ENCODE results near the gene AARS2. TPM values are rescaled to one million over a fixed set of nuclear protein-coding genes. Genes with fewer than 3 reads are reported as not detected.

The AARS2 gene
- total RNA-seq, 1 donor from 2014 or later = 7.9 TPM

GRCh38 chr6:44271914-44272313 lies 41.2 kb downstream of the AARS2 start:
- no peak for DNase-seq (ENCODE audit: low spot score)
- Mint-ChIP-seq H3K4me1 (ENCODE audit: low read depth) (peaks cover 4% of the 10 kb centered on the region), H3K9me3 (ENCODE audit: low read depth) (no peaks in the 10 kb centered on the region), H3K27ac (ENCODE audit: unreplicated experiment) (no peak overlapping the region), H3K36me3 (ENCODE audit: low read depth) (no peaks in the 10 kb centered on the region), H3K4me3 (ENCODE audit: unreplicated experiment) (no peak overlapping the region), H3K27me3 (ENCODE audit: low read depth) (peaks cover 38% of the 10 kb centered on the region)
- TF ChIP-seq CTCF (IDR thresholded peaks at IDR 0.05) = no peak

DNA sequence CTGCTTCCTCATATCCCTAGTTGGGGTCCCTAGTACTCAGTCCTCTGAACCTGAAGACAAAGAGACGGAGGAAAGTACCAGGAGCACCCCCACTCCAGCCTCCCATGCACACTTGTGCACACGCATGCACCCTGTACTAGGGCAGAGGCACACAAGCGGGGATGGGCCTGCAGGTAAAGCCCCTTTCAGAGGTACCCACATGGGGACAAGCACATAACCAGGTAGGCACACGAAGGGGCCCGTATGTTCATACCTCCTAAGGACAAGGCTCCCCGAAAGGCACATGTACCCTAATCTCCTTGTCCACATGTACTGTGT lies 41.8 kb downstream of the AARS2 start:
- peaks cover 4% of the 10 kb centered on the region for H3K4me1 Mint-ChIP-seq (ENCODE audit: low read depth)
- H3K27me3 Mint-ChIP-seq (ENCODE audit: low read depth) = peaks cover 38% of the 10 kb centered on the region
- peak overlapping the region; percentile 41 for H3K27ac Mint-ChIP-seq (ENCODE audit: unreplicated experiment)
- TF ChIP-seq CTCF (IDR thresholded peaks at IDR 0.05) = no peak
- H3K36me3 Mint-ChIP-seq (ENCODE audit: low read depth) = no peaks in the 10 kb centered on the region
- peak overlapping the region; percentile 45 for H3K4me3 Mint-ChIP-seq (ENCODE audit: unreplicated experiment)
- DNase-seq (ENCODE audit: low spot score) = no peak
- H3K9me3 Mint-ChIP-seq (ENCODE audit: low read depth) = no peaks in the 10 kb centered on the region

GRCh38 chr6:44270526-44271405 lies 42.4 kb downstream of the AARS2 start:
- Mint-ChIP-seq H3K4me3 (ENCODE audit: unreplicated experiment) (peak overlapping the region; percentile 45), H3K27ac (ENCODE audit: unreplicated experiment) (no peak overlapping the region), H3K27me3 (ENCODE audit: low read depth) (peaks cover 38% of the 10 kb centered on the region), H3K4me1 (ENCODE audit: low read depth) (peaks cover 4% of the 10 kb centered on the region), H3K9me3 (ENCODE audit: low read depth) (no peaks in the 10 kb centered on the region), H3K36me3 (ENCODE audit: low read depth) (no peaks in the 10 kb centered on the region)
- no peak for TF ChIP-seq CTCF (IDR thresholded peaks at IDR 0.05)
- DNase-seq (ENCODE audit: low spot score) = no peak

- Mint-ChIP-seq H3K27me3 (ENCODE audit: low read depth) (peaks cover 38% of the 10 kb centered on the region), H3K4me3 (ENCODE audit: unreplicated experiment) (peak within 1 kb of the TSS; percentile 58), H3K4me1 (ENCODE audit: low read depth) (peaks cover 9% of the 10 kb centered on the region), H3K36me3 (ENCODE audit: low read depth) (no peaks in the 10 kb centered on the region), H3K27ac (ENCODE audit: unreplicated experiment) (no peak within 1 kb of the TSS), H3K9me3 (ENCODE audit: low read depth) (no peaks in the 10 kb centered on the region)
- no peak for TF ChIP-seq CTCF (IDR thresholded peaks at IDR 0.05)
- no peak for DNase-seq (ENCODE audit: low spot score)
Measured at GRCh38 chr6:44269921-44270525, 43.1 kb downstream of the AARS2 start, which contains the start of gene TMEM151B. TMEM151B (plus strand) TSS chr6:44270450; CDS start chr6:44270743, 293 bp downstream.

DNA sequence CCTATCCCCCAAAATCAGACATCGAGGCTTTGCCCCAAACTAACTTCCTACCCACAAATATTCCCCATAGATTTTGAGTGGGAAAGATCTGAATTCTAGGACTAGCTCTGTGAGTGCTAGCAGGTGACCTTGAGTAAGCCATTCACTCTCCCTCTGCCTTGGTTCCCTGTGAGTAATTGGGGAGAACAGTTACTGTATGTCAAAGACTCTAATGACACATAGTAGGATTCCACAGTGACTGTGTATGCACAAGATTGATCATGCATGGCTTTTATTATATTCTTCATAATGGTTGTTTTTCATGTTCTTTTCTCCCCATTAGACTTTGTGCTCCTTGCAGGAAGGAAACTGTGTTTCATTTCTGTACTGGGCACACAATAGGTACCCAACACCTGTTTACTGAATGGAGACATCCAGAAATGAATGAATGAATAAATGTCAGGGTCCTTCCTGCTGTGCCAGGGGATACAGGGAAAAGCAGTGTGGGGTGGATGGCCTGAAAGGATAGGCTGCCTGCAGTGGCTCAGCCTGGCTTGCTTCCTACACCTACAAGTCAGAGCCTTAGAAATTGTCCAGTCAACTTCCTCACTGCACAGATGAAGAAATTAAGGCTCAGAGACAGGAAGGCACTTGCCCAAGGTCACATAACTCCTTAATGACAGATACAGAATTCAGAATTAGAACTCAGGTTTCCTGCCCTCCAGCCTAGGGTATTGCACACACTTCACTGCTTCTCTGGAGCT lies 43.8 kb downstream of the AARS2 start:
- DNase-seq (ENCODE audit: low spot score) = no peak
- peak overlapping the region; percentile 58 for H3K4me3 Mint-ChIP-seq (ENCODE audit: unreplicated experiment)
- H3K27ac Mint-ChIP-seq (ENCODE audit: unreplicated experiment) = no peak overlapping the region
- peaks cover 37% of the 10 kb centered on the region for H3K27me3 Mint-ChIP-seq (ENCODE audit: low read depth)
- no peak for TF ChIP-seq CTCF (IDR thresholded peaks at IDR 0.05)
- H3K36me3 Mint-ChIP-seq (ENCODE audit: low read depth) = no peaks in the 10 kb centered on the region
- no peaks in the 10 kb centered on the region for H3K9me3 Mint-ChIP-seq (ENCODE audit: low read depth)
- H3K4me1 Mint-ChIP-seq (ENCODE audit: low read depth) = peaks cover 16% of the 10 kb centered on the region
